Progenitor cell of endocrine pancreas (in vitro differentiated cells): ENCODE results near the gene DPP6. TPM values are rescaled to one million over a fixed set of nuclear protein-coding genes. Genes with fewer than 3 reads are reported as not detected.

ENCODE experiments used
- DNase-seq: peaks from one replicate; pipeline ENCODE4 v3.0.0; 2021; ENCODE audit warnings: low spot score; ENCODE audit not compliant: unreplicated experiment
- H3K27ac Mint-ChIP-seq: 2 replicates; pipeline ENCODE4 v1.8.0; 2021; ENCODE audit warnings: mild to moderate bottlenecking, moderate library complexity, mixed read lengths
- H3K27me3 Mint-ChIP-seq: 2 replicates; pipeline ENCODE4 v1.8.0; 2021; ENCODE audit warnings: mixed read lengths
- H3K36me3 Mint-ChIP-seq: 2 replicates; pipeline ENCODE4 v1.8.0; 2022; ENCODE audit warnings: mixed read lengths; ENCODE audit not compliant: insufficient read depth
- H3K4me1 Mint-ChIP-seq: 2 replicates; pipeline ENCODE4 v1.8.0; 2021; ENCODE audit warnings: low read depth, mixed read lengths
- H3K4me3 Mint-ChIP-seq: 2 replicates; pipeline ENCODE4 v1.8.0; 2021; ENCODE audit warnings: low read depth, mild to moderate bottlenecking, moderate library complexity, mixed read lengths
- H3K9me3 Mint-ChIP-seq: 2 replicates; pipeline ENCODE4 v1.8.0; 2021; ENCODE audit warnings: low read depth, mixed read lengths
- total RNA-seq: library from RNA; stranded (reverse); gene quantifications from 2 replicates; pipeline ENCODE4 v1.2.1, GENCODE V29; 2021
- TF ChIP-seq, protein P1 (sequence below): fragments of 200-600 bp; sonication (generic); IDR thresholded peaks from one replicate; pipeline ENCODE4 v1.5.0; 2021; ENCODE audit warnings: antibody characterized with exemption, mild to moderate bottlenecking; ENCODE audit not compliant: unreplicated experiment

The DPP6 gene
- total RNA-seq, 1 donor from 2014 or later, result 13.4 TPM

DNA sequence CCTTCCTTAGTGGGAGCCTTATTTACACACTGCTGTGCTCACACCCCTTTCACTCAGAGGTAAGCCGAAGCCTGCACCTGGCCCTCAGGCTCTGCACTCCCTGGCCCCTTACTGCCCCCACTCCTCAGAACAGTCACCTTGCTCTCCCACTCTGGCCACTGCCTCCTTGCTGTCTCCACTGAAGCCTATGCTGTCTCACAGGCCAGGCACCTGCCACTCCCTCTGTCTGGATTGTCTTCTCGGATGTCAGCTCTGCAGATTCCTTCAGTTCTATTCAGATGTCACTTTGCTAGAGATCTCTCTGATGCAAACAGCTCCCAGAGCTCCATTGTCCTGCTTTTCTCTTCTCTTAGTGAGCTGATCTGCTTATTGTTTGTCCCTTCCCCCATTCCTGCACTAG is 390.7 kb downstream of the DPP6 start:
- no peak overlapping the region for H3K27ac Mint-ChIP-seq
- peaks cover 13% of the 10 kb centered on the region for H3K9me3 Mint-ChIP-seq
- no peaks in the 10 kb centered on the region for H3K4me1 Mint-ChIP-seq
- TF ChIP-seq, protein P1, sequence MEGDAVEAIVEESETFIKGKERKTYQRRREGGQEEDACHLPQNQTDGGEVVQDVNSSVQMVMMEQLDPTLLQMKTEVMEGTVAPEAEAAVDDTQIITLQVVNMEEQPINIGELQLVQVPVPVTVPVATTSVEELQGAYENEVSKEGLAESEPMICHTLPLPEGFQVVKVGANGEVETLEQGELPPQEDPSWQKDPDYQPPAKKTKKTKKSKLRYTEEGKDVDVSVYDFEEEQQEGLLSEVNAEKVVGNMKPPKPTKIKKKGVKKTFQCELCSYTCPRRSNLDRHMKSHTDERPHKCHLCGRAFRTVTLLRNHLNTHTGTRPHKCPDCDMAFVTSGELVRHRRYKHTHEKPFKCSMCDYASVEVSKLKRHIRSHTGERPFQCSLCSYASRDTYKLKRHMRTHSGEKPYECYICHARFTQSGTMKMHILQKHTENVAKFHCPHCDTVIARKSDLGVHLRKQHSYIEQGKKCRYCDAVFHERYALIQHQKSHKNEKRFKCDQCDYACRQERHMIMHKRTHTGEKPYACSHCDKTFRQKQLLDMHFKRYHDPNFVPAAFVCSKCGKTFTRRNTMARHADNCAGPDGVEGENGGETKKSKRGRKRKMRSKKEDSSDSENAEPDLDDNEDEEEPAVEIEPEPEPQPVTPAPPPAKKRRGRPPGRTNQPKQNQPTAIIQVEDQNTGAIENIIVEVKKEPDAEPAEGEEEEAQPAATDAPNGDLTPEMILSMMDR, result no peak
- H3K4me3 Mint-ChIP-seq, result no peak overlapping the region
- no peak for DNase-seq
- H3K36me3 Mint-ChIP-seq, result peaks cover 12% of the 10 kb centered on the region
- no peaks in the 10 kb centered on the region for H3K27me3 Mint-ChIP-seq

DNA sequence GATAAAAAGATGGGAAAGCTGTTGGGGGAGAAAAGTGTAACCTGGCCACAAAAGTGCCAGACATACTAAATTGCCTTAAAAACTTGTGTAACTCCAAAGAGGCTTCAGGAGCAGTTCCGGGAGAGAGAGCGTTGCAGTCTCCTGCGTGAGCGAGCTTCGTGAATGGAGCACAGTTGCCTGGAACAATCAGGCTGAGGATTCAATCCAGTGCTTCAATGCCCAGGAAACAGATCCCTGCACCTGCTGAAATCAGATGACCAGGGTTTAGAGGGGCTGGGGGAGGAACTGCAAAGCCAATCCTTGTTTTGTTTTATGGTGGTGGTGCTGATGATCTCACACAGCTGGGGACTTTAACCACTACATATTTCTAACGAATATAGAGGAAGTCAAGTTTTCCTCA is 398.3 kb downstream of the DPP6 start:
- Mint-ChIP-seq H3K36me3 (peaks cover 10% of the 10 kb centered on the region), H3K27me3 (no peaks in the 10 kb centered on the region), H3K9me3 (peaks cover 11% of the 10 kb centered on the region), H3K4me3 (no peak overlapping the region), H3K27ac (no peak overlapping the region), H3K4me1 (no peaks in the 10 kb centered on the region)
- DNase-seq, result no peak
- TF ChIP-seq, protein P1, result no peak

DNA sequence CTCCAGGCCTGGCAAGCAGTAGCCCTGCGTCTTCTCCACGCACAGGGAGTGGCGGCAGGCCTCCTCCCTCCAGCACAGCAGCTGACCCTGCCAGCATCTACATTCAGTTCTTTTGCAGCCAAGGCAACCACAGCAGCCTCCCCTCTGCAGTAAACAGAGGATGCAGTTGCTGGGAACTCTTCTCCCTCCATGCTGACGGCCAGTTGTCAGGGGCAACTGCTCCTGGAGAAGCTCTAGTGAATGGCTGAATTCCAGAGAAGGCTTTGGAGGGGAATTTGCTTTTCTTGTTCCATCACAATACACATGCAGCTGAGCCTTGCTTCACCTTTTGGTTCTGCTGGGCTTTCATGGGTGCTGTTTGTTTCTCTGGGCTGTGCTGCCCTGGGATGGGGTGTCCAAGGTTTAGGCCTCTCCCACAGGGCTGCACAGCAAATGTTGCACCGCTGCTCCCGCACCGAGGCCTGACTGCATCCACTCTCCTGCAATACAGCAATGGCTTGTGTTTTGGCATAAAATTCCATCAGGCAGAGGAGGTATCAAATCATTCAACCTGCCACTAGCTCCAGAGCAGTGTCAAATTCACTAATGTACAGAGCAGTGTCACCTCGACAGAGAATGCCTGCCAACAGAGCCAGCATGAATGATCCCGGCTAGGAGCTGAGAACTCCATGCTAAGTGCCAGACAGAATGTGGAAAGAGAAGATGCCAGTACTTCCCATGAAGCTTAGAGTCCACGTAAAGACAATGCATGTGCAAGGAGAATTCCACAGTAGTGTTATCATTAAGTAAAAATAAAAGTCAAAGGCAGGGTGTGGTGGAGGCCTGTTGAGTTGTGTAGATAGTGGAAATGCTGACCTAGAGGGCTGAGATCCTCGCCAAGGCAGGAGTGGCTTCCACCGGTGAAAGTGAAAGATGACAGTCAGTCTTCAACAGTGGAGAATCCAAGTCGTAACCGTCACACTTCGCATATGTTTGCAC is 399.6 kb downstream of the DPP6 start:
- Mint-ChIP-seq H3K4me1 (no peaks in the 10 kb centered on the region), H3K27ac (no peak overlapping the region), H3K9me3 (peaks cover 5% of the 10 kb centered on the region), H3K36me3 (peaks cover 2% of the 10 kb centered on the region), H3K27me3 (no peaks in the 10 kb centered on the region), H3K4me3 (no peak overlapping the region)
- TF ChIP-seq, protein P1, result no peak
- DNase-seq, result no peak

DNA sequence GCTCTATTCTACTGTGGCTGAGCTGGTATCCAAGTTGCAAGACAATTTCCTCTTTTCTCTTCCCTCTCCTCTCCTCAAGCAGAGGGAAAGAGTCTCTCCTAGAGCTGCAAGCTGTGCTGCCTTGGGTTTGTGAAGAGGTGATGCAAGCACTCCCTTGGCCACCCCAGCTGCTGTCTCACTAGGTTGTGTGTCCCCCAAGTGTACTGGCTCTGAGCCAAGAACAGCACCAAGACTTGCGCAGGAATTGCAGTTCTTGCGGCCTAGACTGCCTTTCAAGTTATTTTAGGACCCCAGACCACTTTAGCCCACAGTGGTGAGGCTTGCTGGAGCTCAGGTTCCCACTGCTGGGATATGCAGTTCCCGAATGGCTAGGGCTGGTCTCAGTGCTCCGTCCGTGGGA is 411.6 kb downstream of the DPP6 start:
- H3K36me3 Mint-ChIP-seq, result peaks cover 1% of the 10 kb centered on the region
- TF ChIP-seq, protein P1, result no peak
- no peak for DNase-seq
- H3K4me3 Mint-ChIP-seq, result no peak overlapping the region
- H3K9me3 Mint-ChIP-seq, result peaks cover 17% of the 10 kb centered on the region
- no peaks in the 10 kb centered on the region for H3K27me3 Mint-ChIP-seq
- no peak overlapping the region for H3K27ac Mint-ChIP-seq
- H3K4me1 Mint-ChIP-seq, result no peaks in the 10 kb centered on the region

DNA sequence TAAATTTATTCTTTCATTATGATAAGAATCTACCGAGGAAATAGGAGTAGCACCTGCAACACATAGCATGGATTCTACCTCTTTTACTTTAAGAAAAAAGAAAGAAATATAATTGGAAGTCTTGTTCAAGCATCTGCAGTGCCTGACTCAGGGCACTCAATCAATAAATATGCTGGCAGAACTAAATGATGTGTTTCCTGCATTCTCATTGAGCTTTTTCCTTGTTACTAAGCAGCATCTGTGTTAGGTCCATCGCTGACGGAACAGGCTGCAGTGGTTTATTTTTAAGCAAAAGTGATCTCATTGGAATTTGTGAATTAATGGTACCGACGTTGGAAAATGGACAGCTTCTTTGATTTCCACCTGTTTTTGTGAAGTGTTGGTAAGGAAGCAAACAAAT is 417.5 kb downstream of the DPP6 start:
- Mint-ChIP-seq H3K4me1 (no peaks in the 10 kb centered on the region), H3K27ac (no peak overlapping the region), H3K9me3 (no peaks in the 10 kb centered on the region), H3K27me3 (no peaks in the 10 kb centered on the region), H3K36me3 (no peaks in the 10 kb centered on the region), H3K4me3 (no peak overlapping the region)
- TF ChIP-seq, protein P1, result no peak
- no peak for DNase-seq
